K562 (cell line): ENCODE data around the gene NUP133. TPM values are rescaled to one million over a fixed set of nuclear protein-coding genes. Genes with fewer than 3 reads are reported as not detected.

ENCODE experiments used
- ATAC-seq: fragments of 200-7000 bp; cut with Tn5 transposase; 3 replicates; pipeline ENCODE4 v1.9.1; 2020; ENCODE audit warnings: moderate library complexity
- BruUV-seq: library from RNA; stranded (reverse); fragments of 400-500 nt; replicated peaks from 2 replicates; lab custom pipeline; 2021; lab: Mats Ljungman, UMichigan
- CTCF ChIA-PET: fragments of 300-600 bp; formaldehyde crosslinking; extraction: SDS; loops from one replicate; lab custom pipeline; 2021; ENCODE audit warnings: low intra/inter-chr PET ratio; lab: Yijun Ruan, JAX
- POLR2A ChIA-PET: fragments of 300-600, 350-650 bp; sonication (Branson Sonifier 250); formaldehyde crosslinking; extraction: SDS; loops from one replicate; lab custom pipeline; 2021; ENCODE audit warnings: antibody characterized with exemption, inconsistent platforms; lab: Yijun Ruan, JAX
- DNase-seq, 4 experiments: peaks; one replicate each; pipeline versions ENCODE4 v3.0.0 to v3.0.0-alpha.2; 2011 to 2018; ENCODE audit warnings: low spot score in 3 of 4, mixed read lengths in 3 of 4; ENCODE audit errors: extremely low read depth in 1 of 4
- FAIRE-seq: peaks from 2 replicates; lab custom pipeline; 2011; peaks lifted over from hg19 to GRCh38; lab: Jason Lieb, UNC
- H2AFZ ChIP-seq: 2 replicates; pipeline ENCODE4 v1.6.0; 2011; ENCODE audit warnings: low read depth, low read length, control low read depth, inconsistent platforms
- H3K27ac ChIP-seq: fragments of 200-600 bp; 3 replicates; pipeline ENCODE4 v1.8.0; 2011; ENCODE audit warnings: low read depth, mild to moderate bottlenecking, control low read depth, inconsistent platforms, low read length, moderate library complexity, mixed read lengths; ENCODE audit errors: extremely low read depth
- H3K27me3 ChIP-seq, 2 experiments: fragments of 300-600 bp in 1 of 2; 2 replicates in 1 of 2; 3 replicates in 1 of 2; pipeline versions ENCODE4 v1.6.0 to v1.8.0; 2011; ENCODE audit warnings: inconsistent platforms in 2 of 2, low read length in 2 of 2, mild to moderate bottlenecking in 1 of 2, mixed read lengths in 1 of 2, moderate library complexity in 1 of 2; ENCODE audit not compliant: control insufficient read depth in 2 of 2, insufficient read depth in 2 of 2
- H3K36me3 ChIP-seq: fragments of 300-600 bp; 3 replicates; pipeline ENCODE4 v1.8.0; 2011; ENCODE audit warnings: mild to moderate bottlenecking, low read length, inconsistent platforms; ENCODE audit not compliant: control insufficient read depth, insufficient read depth
- H3K4me1 ChIP-seq, 2 experiments: fragments of 200-600 bp in 1 of 2; replicated peaks in 1 of 2; 2 replicates in 1 of 2; 3 replicates in 1 of 2; pipeline versions ENCODE4 v1.5.1 to v1.8.0; 2011; ENCODE audit warnings: inconsistent platforms in 2 of 2, low read length in 2 of 2, mild to moderate bottlenecking in 1 of 2, mixed read lengths in 1 of 2, moderate library complexity in 1 of 2; ENCODE audit not compliant: control insufficient read depth in 2 of 2, insufficient read depth in 2 of 2
- H3K4me2 ChIP-seq: 2 replicates; pipeline ENCODE4 v1.6.1; 2011; ENCODE audit warnings: low read length, control low read depth, inconsistent platforms, mixed read lengths; ENCODE audit not compliant: insufficient read depth
- H3K4me3 ChIP-seq: fragments of 200-600 bp; sonication (generic), shearing (Covaris generic); 2 replicates; pipeline ENCODE4 v1.5.1; 2016; ENCODE audit warnings: control low read depth, inconsistent platforms
- H3K79me2 ChIP-seq: fragments of 200-600 bp; 3 replicates; pipeline ENCODE4 v1.8.0; 2011; ENCODE audit warnings: low read length, inconsistent platforms; ENCODE audit not compliant: control insufficient read depth, insufficient read depth
- H3K9ac ChIP-seq, 2 experiments: 2 replicates each; pipeline versions ENCODE4 v1.6.0 to v1.6.1; 2011; ENCODE audit warnings: low read depth in 2 of 2, low read length in 2 of 2, control low read depth in 1 of 2, inconsistent platforms in 1 of 2, mild to moderate bottlenecking in 1 of 2, mixed read lengths in 1 of 2; ENCODE audit not compliant: insufficient read depth in 1 of 2
- H3K9me1 ChIP-seq: one replicate; pipeline ENCODE4 v1.6.0; 2011; ENCODE audit warnings: inconsistent platforms, mild to moderate bottlenecking, low read length, moderate library complexity; ENCODE audit not compliant: control insufficient read depth, insufficient read depth
- H3K9me3 ChIP-seq: replicated peaks from 2 replicates; pipeline ENCODE4 v1.5.1; 2011; ENCODE audit warnings: low read depth, low read length, inconsistent platforms; ENCODE audit not compliant: control insufficient read depth, insufficient read depth
- H4K20me1 ChIP-seq: replicated peaks from 2 replicates; pipeline ENCODE4 v1.6.1; 2011; ENCODE audit warnings: low read length, inconsistent platforms, mixed read lengths; ENCODE audit not compliant: control insufficient read depth, insufficient read depth
- ELK1 ChIP-seq: sonication (generic); formaldehyde crosslinking; IDR thresholded peaks from 2 replicates; pipeline ENCODE4 v1.8.1; 2022; ENCODE audit warnings: missing genetic modification reagents
- HDGF ChIP-seq: fragments of 450-650 bp; IDR thresholded peaks from 2 replicates; pipeline ENCODE4 v1.6.1; 2016
- STAT5A ChIP-seq: IDR thresholded peaks from 2 replicates; pipeline ENCODE4 v1.6.1; 2012; ENCODE audit warnings: low read length, inconsistent platforms, borderline replicate concordance
- WGBS: fragments of 100-300 bp; shearing (Covaris generic); methylation state at CpG from one replicate; pipeline ENCODE4 v1.1.6; 2016; ENCODE audit warnings: low coverage, mixed read lengths; ENCODE audit not compliant: insufficient coverage; ENCODE audit errors: missing lambda C conversion rate; 5-methylcytosine and 5-hydroxymethylcytosine counted together
- in situ Hi-C: fragments of 300-500 bp; cut with MboI; formaldehyde crosslinking; loops from 4 replicates; pipeline ENCODE4 v1.15.0; 2018; ENCODE audit warnings: inconsistent platforms, mixed read lengths
- intact Hi-C: fragments of 100-400 bp; cut with micrococcal nuclease; formaldehyde crosslinking; loops from 2 replicates; pipeline ENCODE4 v1.14.2; 2022
- polyA plus RNA-seq, 8 experiments: library from polyadenylated mRNA; depleted of rRNA in 4 of 8; stranded (reverse) in 5 of 8; unstranded in 3 of 8; fragments of >200 nt; fragmentation: Nextera tagmentation in 2 of 8; fragmentation: Illumina TruSeq in 1 of 8; extraction: Ambion mirVana in 2 of 8; extraction: Trizol in 1 of 8; gene quantifications; 2 replicates each; pipeline versions ENCODE4 v1.2.1 to v1.2.3, GENCODE V29; 2011 to 2014; ENCODE audit warnings: inconsistent platforms in 1 of 8, missing spikeins in 1 of 8
- total RNA-seq, 7 experiments: library from RNA; depleted of rRNA in 6 of 7; stranded (reverse); fragments of >200 nt in 6 of 7; fragmentation: Illumina TruSeq in 2 of 7; extraction: Trizol in 2 of 7; gene quantifications; 2 replicates each; pipeline versions ENCODE4 v1.2.1 to v1.2.3, GENCODE V29; 2011 to 2021; ENCODE audit warnings: low replicate concordance in 1 of 7
- TF ChIP-seq, protein P1 (sequence below): sonication (generic); formaldehyde crosslinking; IDR thresholded peaks from 2 replicates; pipeline ENCODE4 v1.9.0; 2022; ENCODE audit warnings: mild to moderate bottlenecking, missing genetic modification reagents

The NUP133 gene
- total and polyA plus RNA-seq, 9 of the 15 experiments (the other 6 are each of a cell fraction or from before 2014, with no cell fraction given), result 21.7 to 85.1 (median 61.3) TPM

DNA sequence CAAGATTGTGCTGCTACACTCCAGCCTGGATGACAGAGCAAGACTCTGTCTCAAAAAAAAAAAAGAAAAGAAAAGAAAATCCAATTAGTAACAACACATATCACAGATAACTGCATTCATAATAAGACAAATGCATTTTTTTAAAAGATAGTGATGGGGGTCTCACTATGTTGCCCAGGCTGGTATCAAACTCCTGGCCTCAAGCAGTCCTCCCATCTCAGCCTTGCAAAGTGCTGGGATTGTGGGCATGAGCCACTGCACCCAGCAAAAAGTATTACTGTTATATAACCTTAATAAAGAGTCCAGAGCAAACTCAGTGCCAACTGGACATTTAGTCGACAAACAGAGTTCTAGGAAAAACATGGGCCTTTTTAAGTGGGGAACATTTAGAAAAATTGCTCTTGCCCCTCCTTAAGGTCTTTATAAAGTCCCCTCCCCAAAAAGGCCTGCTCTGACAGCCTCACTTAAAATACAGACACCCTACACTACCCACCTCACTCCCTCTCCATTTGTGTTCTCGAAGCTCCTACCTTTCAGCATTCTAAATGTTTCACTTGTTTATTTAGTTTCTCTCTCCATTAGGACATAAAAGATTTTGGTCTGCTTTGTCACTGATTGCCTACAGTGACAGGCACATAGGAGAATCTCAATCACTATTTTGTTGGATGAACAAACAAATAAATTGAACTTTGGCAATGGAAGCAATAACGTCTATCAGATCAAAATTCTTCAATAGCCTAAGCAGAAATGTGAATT is 42.8 kb upstream of the NUP133 start (continued):
- TF ChIP-seq HDGF (no peak), ELK1 (no peak), STAT5A (no peak)

DNA sequence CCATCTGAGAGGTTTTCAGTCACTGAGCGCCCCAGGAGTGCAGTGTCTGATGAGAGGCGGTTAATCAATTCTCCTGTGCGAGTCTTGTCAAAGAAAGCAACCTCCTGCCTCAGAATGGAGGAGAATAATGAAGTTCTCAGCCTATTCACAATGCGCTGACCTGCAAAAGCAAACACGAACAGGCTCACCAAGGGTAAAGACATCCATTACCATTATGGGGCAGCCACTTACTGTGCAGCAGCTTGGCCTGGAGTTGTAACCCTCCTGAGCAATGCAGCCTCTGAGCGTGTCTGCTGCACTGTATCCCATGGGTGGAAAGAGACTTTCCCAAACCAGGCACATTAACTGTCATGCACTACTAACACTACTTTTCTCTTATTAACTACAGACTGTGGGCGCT is 39.4 kb upstream of the NUP133 start:
- no TSS peak for BruUV-seq
- H3K9ac ChIP-seq, result no peak overlapping the region
- peaks cover 61% of the 10 kb centered on the region for H3K36me3 ChIP-seq
- DNase-seq (no peak), FAIRE-seq (no peak), ATAC-seq (no peak)
- H4K20me1 ChIP-seq, result peaks cover 20% of the 10 kb centered on the region; the same call in 1 of the 2 replicates
- no peaks in the 10 kb centered on the region for H3K9me1 ChIP-seq
- H3K4me1 ChIP-seq, result peaks cover 8 to 10% of the 10 kb centered on the region in 2 experiments; a peak in 3 of 5 replicates
- no peak overlapping the region for H3K27ac ChIP-seq
- no peak overlapping the region for H3K4me2 ChIP-seq
- no peaks in the 10 kb centered on the region for H3K9me3 ChIP-seq
- intact Hi-C loops (no loop called here), in situ Hi-C loops (no loop called here)
- H2AFZ ChIP-seq, result no peak overlapping the region
- H3K4me3 ChIP-seq, result no peak overlapping the region
- POLR2A ChIA-PET, result interaction anchor here (0.5 to 0.6 kb wide), 2 partner anchors 210 to 1556 kb away, joined by 3 read pairs; no protein-coding TSS in a partner anchor
- CTCF ChIA-PET, result no interaction called here
- H3K79me2 ChIP-seq, result peaks cover 37% of the 10 kb centered on the region
- TF ChIP-seq, protein P1, sequence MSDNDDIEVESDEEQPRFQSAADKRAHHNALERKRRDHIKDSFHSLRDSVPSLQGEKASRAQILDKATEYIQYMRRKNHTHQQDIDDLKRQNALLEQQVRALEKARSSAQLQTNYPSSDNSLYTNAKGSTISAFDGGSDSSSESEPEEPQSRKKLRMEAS, result no peak
- no peaks in the 10 kb centered on the region for H3K27me3 ChIP-seq
- WGBS, result 97% methylated on average over 7 of the region's 7 CpGs
